Stimulated activated naive B cell treated with anti-CD40 and anti-IgM and Interleukin-4, amounts not matched to agents 10 μg/mL and 1 μg/mL and 100 μg/mL, for 72 hours (primary cell): Measurements from ENCODE around the gene TPRN.
A peak's percentile ranks its signal among the peaks of the same experiment; 100 is the strongest.

Source experiments
- ATAC-seq, 2 donors: fragments of 150-1000 bp; cut with Tn5 transposase; replicated peaks; 2 replicates each; pipeline ENCODE4 v1.10.0; 2021; ENCODE audit warnings: moderate library complexity in 1 of 2
- DNase-seq: peaks from one replicate; pipeline ENCODE4 v3.0.0; 2021
- H3K27ac Mint-ChIP-seq: one replicate; pipeline ENCODE4 v1.8.0; 2022; ENCODE audit warnings: mild to moderate bottlenecking, mixed read lengths
- H3K27me3 Mint-ChIP-seq, 2 donors: one replicate each; pipeline ENCODE4 v1.8.0; 2022; ENCODE audit warnings: mixed read lengths in 2 of 2
- H3K36me3 Mint-ChIP-seq, 2 donors: one replicate each; pipeline ENCODE4 v1.8.0; 2022; ENCODE audit warnings: mixed read lengths in 2 of 2, mild to moderate bottlenecking in 1 of 2
- H3K4me1 Mint-ChIP-seq, 2 donors: one replicate each; pipeline ENCODE4 v1.8.0; 2022; ENCODE audit warnings: mixed read lengths in 2 of 2, mild to moderate bottlenecking in 1 of 2
- H3K4me3 Mint-ChIP-seq, 2 donors: one replicate each; pipeline ENCODE4 v1.8.0; 2022; ENCODE audit warnings: mild to moderate bottlenecking in 2 of 2, mixed read lengths in 2 of 2, moderate library complexity in 1 of 2
- H3K9me3 Mint-ChIP-seq, 2 donors: one replicate each; pipeline ENCODE4 v1.8.0; 2022; ENCODE audit warnings: mixed read lengths in 2 of 2, mild to moderate bottlenecking in 1 of 2

Gene TPRN

DNA sequence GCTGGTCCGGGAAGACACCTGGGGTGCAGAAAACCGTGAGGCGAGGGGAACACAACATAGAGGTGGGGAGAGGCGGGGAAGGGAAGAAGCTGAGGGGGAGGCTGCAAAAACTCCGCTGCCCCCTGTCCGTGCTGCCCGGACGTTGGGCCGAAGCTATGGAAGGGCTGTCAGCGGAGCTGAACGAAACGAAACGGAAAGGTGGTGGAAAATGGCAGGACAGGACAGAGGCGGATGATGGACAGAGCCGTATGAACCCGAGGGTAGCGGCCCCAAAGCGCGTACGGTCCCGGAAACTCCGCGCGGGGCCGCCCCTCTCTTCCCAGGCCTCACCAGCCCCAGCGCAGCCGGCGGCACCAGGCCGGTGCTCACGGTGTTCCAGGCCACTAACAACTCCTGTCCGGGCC, 12.5 kb downstream of the TPRN start:
- Mint-ChIP-seq H3K27ac (peak overlapping the region; percentile 98), H3K4me3 (peak overlapping the region; percentile 98), H3K9me3 (no peaks in the 10 kb centered on the region), H3K4me1 (peaks cover 36 to 69% of the 10 kb centered on the region in 2 donors), H3K27me3 (no peaks in the 10 kb centered on the region), H3K36me3 (peaks cover 20 to 46% of the 10 kb centered on the region in 2 donors)
- ATAC-seq (peak; percentile 5 to 14), DNase-seq (no peak)

GRCh38 chr9:137187386-137187785, 13.2 kb downstream of the TPRN start:
- H3K9me3 Mint-ChIP-seq = no peaks in the 10 kb centered on the region
- H3K4me3 Mint-ChIP-seq = peak overlapping the region; percentile 98
- peak overlapping the region; percentile 98 for H3K27ac Mint-ChIP-seq
- peaks cover 20 to 50% of the 10 kb centered on the region in 2 donors for H3K36me3 Mint-ChIP-seq
- H3K4me1 Mint-ChIP-seq = peaks cover 36 to 69% of the 10 kb centered on the region in 2 donors
- DNase-seq (no peak), ATAC-seq (no peak)
- H3K27me3 Mint-ChIP-seq = no peaks in the 10 kb centered on the region

DNA sequence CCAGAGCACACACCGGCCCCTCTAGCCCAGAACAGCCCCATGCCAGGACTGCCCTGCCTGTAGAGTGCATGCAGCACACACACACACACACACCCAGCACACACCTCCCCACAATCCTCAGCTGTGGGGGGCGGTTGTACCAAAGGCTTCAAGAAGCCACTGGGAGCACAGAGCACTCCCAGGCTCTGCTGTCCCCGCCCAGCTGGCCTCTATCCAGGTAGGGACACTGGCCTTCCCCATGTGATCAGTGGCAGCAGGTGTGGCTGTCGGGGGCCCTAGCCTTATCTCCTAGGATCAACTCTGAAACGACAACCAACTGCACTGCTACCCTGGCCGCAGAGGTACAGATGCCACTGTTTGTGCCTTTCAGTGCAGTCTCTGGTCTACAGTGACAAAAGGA, 14.2 kb downstream of the TPRN start:
- DNase-seq (no peak), ATAC-seq (no peak)
- Mint-ChIP-seq H3K4me3 (peak overlapping the region; percentile 98), H3K9me3 (no peaks in the 10 kb centered on the region), H3K27ac (no peak overlapping the region), H3K36me3 (peaks cover 25 to 54% of the 10 kb centered on the region in 2 donors), H3K4me1 (peaks cover 36 to 67% of the 10 kb centered on the region in 2 donors), H3K27me3 (no peaks in the 10 kb centered on the region)

GRCh38 chr9:137185921-137186320, 14.6 kb downstream of the TPRN start:
- Mint-ChIP-seq H3K36me3 (peaks cover 25 to 52% of the 10 kb centered on the region in 2 donors), H3K9me3 (no peaks in the 10 kb centered on the region), H3K4me3 (no peak overlapping the region), H3K4me1 (peaks cover 33 to 62% of the 10 kb centered on the region in 2 donors), H3K27me3 (no peaks in the 10 kb centered on the region), H3K27ac (no peak overlapping the region)
- DNase-seq = no peak
- no peak for ATAC-seq

- no peak overlapping the region for H3K27ac Mint-ChIP-seq
- peaks cover 26 to 52% of the 10 kb centered on the region in 2 donors for H3K36me3 Mint-ChIP-seq
- H3K4me1 Mint-ChIP-seq = peaks cover 28 to 53% of the 10 kb centered on the region in 2 donors
These were observed 15.5 kb downstream of the TPRN start for GRCh38 chr9:137184881-137185660.

DNA sequence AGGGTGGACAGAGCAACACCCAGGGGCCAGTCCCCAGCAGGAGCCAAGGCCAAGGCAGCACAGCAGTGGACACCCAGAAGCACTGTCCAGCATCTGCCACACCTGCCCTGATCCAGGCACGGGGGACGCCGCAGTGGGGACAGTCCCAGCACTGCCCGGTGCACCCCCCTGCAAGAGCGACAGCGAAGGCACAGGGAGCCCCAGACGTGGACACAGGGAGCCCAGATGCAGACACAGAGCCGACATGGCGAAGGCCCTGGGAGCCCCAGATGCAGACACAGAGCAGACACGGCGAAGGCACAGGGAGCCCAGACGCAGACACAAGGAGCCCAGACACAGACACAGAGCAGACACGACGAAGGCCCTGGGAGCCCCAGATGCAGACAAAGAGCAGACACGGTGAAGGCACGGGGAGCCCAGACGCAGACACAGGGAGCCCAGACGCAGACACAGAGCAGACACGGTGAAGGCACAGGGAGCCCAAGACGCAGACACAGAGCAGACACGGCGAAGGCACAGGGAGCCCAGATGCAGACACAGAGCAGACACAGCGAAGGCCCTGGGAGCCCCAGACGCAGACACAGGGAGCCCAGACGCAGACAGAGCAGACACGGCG, 16.5 kb downstream of the TPRN start:
- ATAC-seq (no peak), DNase-seq (no peak)
- Mint-ChIP-seq H3K4me1 (peaks cover 23 to 44% of the 10 kb centered on the region in 2 donors), H3K27me3 (no peaks in the 10 kb centered on the region), H3K27ac (no peak overlapping the region), H3K9me3 (no peaks in the 10 kb centered on the region), H3K4me3 (no peak overlapping the region), H3K36me3 (peaks cover 31 to 56% of the 10 kb centered on the region in 2 donors)

More at GRCh38 chr9:137184881-137185660, 15.5 kb downstream of the TPRN start:
- no peaks in the 10 kb centered on the region for H3K9me3 Mint-ChIP-seq
- H3K4me3 Mint-ChIP-seq = no peak overlapping the region
- DNase-seq (no peak), ATAC-seq (no peak)
- H3K27me3 Mint-ChIP-seq = no peaks in the 10 kb centered on the region

- Mint-ChIP-seq H3K36me3 (peaks cover 33 to 58% of the 10 kb centered on the region in 2 donors), H3K9me3 (no peaks in the 10 kb centered on the region), H3K27me3 (no peaks in the 10 kb centered on the region), H3K4me3 (no peak overlapping the region), H3K27ac (no peak overlapping the region), H3K4me1 (peaks cover 20 to 36% of the 10 kb centered on the region in 2 donors)
- DNase-seq = no peak
- no peak for ATAC-seq
These were observed 17.7 kb downstream of the TPRN start for GRCh38 chr9:137182836-137183235.

DNA sequence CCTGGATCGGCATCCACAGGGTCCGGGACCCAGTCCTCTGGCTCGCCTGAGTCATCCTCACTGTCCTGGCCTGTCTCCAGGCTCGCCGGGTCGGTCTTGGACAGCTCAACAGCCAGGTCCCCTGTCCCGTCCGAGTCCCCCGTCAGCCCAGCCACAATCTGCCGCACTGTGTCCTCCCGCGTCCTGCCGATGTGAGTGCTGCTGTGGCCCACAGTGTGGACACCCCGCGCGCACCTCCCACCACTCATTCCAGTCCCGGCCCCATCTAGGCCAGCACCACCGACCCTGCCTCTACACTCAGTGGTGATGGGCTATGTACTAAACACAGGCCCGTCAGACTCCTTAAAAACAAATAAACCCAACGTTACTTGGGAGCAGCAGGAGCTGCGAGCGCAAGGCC, 18.9 kb downstream of the TPRN start:
- DNase-seq (no peak), ATAC-seq (no peak)
- Mint-ChIP-seq H3K27me3 (no peaks in the 10 kb centered on the region), H3K4me1 (peaks cover 12 to 24% of the 10 kb centered on the region in 2 donors), H3K4me3 (no peak overlapping the region), H3K36me3 (peaks cover 35 to 60% of the 10 kb centered on the region in 2 donors), H3K9me3 (no peaks in the 10 kb centered on the region), H3K27ac (no peak overlapping the region)

DNA sequence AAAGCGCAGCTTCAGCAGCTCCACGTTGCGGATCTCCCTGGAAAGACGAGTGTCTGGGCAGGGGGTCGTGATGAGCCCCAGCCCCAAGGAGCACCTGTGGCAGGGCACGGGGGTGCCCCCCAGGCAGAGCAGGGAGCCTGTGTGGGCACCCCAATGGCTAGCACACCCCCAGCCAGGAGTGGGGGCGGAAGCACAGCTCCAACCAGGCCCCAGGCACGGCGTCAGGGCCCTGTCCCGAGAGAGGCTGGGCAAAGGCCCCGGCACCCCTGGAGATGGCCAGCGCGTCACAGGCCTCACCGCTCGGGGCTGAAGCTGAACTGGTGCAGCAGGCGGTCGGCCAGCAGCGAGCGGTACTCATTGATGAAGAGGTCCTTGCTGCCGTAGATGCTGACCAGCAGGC, 20.1 kb downstream of the TPRN start:
- no peak overlapping the region for H3K4me3 Mint-ChIP-seq
- ATAC-seq (no peak), DNase-seq (no peak)
- H3K27ac Mint-ChIP-seq = no peak overlapping the region
- H3K36me3 Mint-ChIP-seq = peaks cover 37 to 58% of the 10 kb centered on the region in 2 donors
- peaks cover 10 to 19% of the 10 kb centered on the region in 2 donors for H3K4me1 Mint-ChIP-seq
- H3K9me3 Mint-ChIP-seq = no peaks in the 10 kb centered on the region
- no peaks in the 10 kb centered on the region for H3K27me3 Mint-ChIP-seq

DNA sequence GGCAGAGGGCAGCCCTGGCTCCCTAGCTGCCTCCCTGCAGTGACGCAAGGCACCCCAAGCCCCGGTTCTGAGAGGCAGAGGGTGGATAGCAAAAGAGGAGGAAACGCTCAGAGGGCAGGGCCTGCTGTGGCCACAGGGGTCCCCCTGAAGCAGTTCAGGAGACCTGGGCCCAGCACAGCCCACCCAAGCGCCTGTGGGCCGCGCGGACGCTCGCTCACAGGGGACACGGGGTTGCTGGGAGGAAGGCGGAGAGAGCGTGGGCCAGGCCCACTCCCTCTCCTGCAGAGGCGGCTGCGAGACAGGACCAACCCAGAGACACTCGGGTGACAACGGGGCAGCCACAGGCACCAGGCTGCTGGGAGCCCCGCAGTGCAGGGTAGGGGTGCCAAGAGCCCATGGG, 20.8 kb downstream of the TPRN start:
- H3K4me1 Mint-ChIP-seq = peaks cover 8 to 15% of the 10 kb centered on the region in 2 donors
- H3K27ac Mint-ChIP-seq = no peak overlapping the region
- H3K27me3 Mint-ChIP-seq = no peaks in the 10 kb centered on the region
- no peak overlapping the region for H3K4me3 Mint-ChIP-seq
- no peaks in the 10 kb centered on the region for H3K9me3 Mint-ChIP-seq
- DNase-seq (no peak), ATAC-seq (no peak)
- peaks cover 37 to 55% of the 10 kb centered on the region in 2 donors for H3K36me3 Mint-ChIP-seq

GRCh38 chr9:137178939-137179630, 21.5 kb downstream of the TPRN start:
- no peak for DNase-seq
- Mint-ChIP-seq H3K4me3 (no peak overlapping the region), H3K27me3 (no peaks in the 10 kb centered on the region), H3K36me3 (peaks cover 33 to 48% of the 10 kb centered on the region in 2 donors), H3K27ac (no peak overlapping the region), H3K9me3 (no peaks in the 10 kb centered on the region), H3K4me1 (peaks cover 2 to 9% of the 10 kb centered on the region in 2 donors)
- no peak for ATAC-seq

- Mint-ChIP-seq H3K27me3 (peaks cover 0 to 1% of the 10 kb centered on the region in 2 donors), H3K27ac (no peak overlapping the region), H3K36me3 (peaks cover 26 to 41% of the 10 kb centered on the region in 2 donors), H3K4me1 (peaks cover 2 to 6% of the 10 kb centered on the region in 2 donors), H3K4me3 (no peak overlapping the region), H3K9me3 (no peaks in the 10 kb centered on the region)
- ATAC-seq (no peak), DNase-seq (no peak)
These were observed 22.2 kb downstream of the TPRN start for GRCh38 chr9:137178201-137178938.

- DNase-seq (no peak), ATAC-seq (peak; percentile 61 to 72)
- Mint-ChIP-seq H3K36me3 (peaks cover 19 to 29% of the 10 kb centered on the region in 2 donors), H3K4me3 (no peak overlapping the region), H3K27me3 (peaks cover 2 to 7% of the 10 kb centered on the region in 2 donors), H3K4me1 (peaks cover 5 to 11% of the 10 kb centered on the region in 2 donors), H3K27ac (peak overlapping the region; percentile 71), H3K9me3 (no peaks in the 10 kb centered on the region)
These were observed 24.0 kb downstream of the TPRN start for GRCh38 chr9:137176302-137177182.
